ENCODE data around the gene FAM200B.

- no peak for TF ChIP-seq CTCF (IDR thresholded peaks at IDR 0.05)
- no peak for TF ChIP-seq POLR2A (IDR thresholded peaks at IDR 0.05)
These were observed 36.8 kb downstream of the FAM200B start for GRCh38 chr4:15718465-15718864.

All from testis (tissue), 2 donors.